Measurements from ENCODE around the gene MAP7. TPM values are rescaled to one million over a fixed set of nuclear protein-coding genes. Genes with fewer than 3 reads are reported as not detected.
A peak's percentile ranks its signal among the peaks of the same experiment; 100 is the strongest.
"Not testable (repeated sequence)": the region's sequence is repeated elsewhere in the genome, so short reads cannot be mapped to it uniquely, and the experiment has no call there.

Gene MAP7
- total and polyA plus RNA-seq, 2 experiments from 2014 or later, result 44.7 to 49.2 TPM

DNA sequence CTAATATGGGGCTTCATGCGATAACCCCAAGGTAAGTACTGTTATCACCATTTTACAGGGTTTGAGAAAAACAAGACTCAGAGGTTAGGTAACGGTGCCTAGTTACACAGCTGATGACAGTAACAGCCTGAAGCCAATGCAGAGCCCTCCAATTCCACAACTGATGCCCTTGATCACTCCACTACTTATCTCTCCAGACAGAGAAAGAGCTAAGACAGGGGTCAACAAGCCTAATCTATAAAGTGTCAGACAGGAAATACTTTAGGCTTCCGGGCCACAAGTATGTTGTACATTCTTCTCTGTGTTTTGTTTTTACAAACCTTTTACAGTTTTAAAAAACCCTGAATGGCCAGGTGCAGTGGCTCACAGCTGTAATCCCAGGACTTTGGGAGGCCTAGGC, 50.9 kb downstream of the MAP7 start (continued):
- no peak for TF ChIP-seq REST (IDR thresholded peaks at IDR 0.05; ENCODE audit: unreplicated experiment)
- TF ChIP-seq POLR2AphosphoS5 (IDR thresholded peaks at IDR 0.05; ENCODE audit: low read depth), result no peak
- TF ChIP-seq NANOG (IDR thresholded peaks at IDR 0.05; ENCODE audit: borderline replicate concordance), result no peak
- no peak for TF ChIP-seq STAT1 (IDR thresholded peaks at IDR 0.05; ENCODE audit: unreplicated experiment)
- TF ChIP-seq JUNB (IDR thresholded peaks at IDR 0.05; ENCODE audit: unreplicated experiment), result no peak
- TF ChIP-seq CREB1 (CRISPR knock-in tag; IDR thresholded peaks at IDR 0.05; ENCODE audit: low read depth), result no peak
- TF ChIP-seq, protein P1, sequence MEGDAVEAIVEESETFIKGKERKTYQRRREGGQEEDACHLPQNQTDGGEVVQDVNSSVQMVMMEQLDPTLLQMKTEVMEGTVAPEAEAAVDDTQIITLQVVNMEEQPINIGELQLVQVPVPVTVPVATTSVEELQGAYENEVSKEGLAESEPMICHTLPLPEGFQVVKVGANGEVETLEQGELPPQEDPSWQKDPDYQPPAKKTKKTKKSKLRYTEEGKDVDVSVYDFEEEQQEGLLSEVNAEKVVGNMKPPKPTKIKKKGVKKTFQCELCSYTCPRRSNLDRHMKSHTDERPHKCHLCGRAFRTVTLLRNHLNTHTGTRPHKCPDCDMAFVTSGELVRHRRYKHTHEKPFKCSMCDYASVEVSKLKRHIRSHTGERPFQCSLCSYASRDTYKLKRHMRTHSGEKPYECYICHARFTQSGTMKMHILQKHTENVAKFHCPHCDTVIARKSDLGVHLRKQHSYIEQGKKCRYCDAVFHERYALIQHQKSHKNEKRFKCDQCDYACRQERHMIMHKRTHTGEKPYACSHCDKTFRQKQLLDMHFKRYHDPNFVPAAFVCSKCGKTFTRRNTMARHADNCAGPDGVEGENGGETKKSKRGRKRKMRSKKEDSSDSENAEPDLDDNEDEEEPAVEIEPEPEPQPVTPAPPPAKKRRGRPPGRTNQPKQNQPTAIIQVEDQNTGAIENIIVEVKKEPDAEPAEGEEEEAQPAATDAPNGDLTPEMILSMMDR (conservative IDR thresholded peaks at IDR 0.05; ENCODE audit: low read depth in 2 of 2), result no peak
- no peak for TF ChIP-seq ZNF331 (CRISPR knock-in tag; IDR thresholded peaks at IDR 0.05; ENCODE audit: low read depth)
- TF ChIP-seq, protein P2, sequence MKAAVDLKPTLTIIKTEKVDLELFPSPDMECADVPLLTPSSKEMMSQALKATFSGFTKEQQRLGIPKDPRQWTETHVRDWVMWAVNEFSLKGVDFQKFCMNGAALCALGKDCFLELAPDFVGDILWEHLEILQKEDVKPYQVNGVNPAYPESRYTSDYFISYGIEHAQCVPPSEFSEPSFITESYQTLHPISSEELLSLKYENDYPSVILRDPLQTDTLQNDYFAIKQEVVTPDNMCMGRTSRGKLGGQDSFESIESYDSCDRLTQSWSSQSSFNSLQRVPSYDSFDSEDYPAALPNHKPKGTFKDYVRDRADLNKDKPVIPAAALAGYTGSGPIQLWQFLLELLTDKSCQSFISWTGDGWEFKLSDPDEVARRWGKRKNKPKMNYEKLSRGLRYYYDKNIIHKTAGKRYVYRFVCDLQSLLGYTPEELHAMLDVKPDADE (IDR thresholded peaks at IDR 0.05), result no peak

GRCh38 chr6:136496449-136496848, 53.8 kb downstream of the MAP7 start:
- H3K4me3 Mint-ChIP-seq; H3K9me3 Mint-ChIP-seq; H3K4me2 ChIP-seq; DNase-seq (ENCODE audit: low spot score); H3K27ac Mint-ChIP-seq; H3K36me3 ChIP-seq (ENCODE audit: insufficient read depth); H3K4me3 ChIP-seq; H2AFZ ChIP-seq; ATAC-seq; H3K36me3 Mint-ChIP-seq (ENCODE audit: low read depth); H3K9me2 ChIP-seq (ENCODE audit: insufficient read depth); H3F3A ChIP-seq (replicated peaks; ENCODE audit: low read depth); H3K27me3 ChIP-seq (ENCODE audit: insufficient read depth); H4K20me1 ChIP-seq (replicated peaks; ENCODE audit: insufficient read depth): not testable (repeated sequence)
- Histone ChIP-seq H3K4me1 (ENCODE audit: insufficient read depth) (peaks cover 65% of the 10 kb centered on the region), H3K79me2 (replicated peaks; ENCODE audit: insufficient read depth) (peaks cover 92% of the 10 kb centered on the region), H3K27ac (ENCODE audit: low read depth) (peak overlapping the region; percentile 73; the same call in 1 of the 2 replicates)
- Mint-ChIP-seq H3K4me1 (peaks cover 77% of the 10 kb centered on the region), H3K27me3 (ENCODE audit: insufficient read depth, low read depth, poor library complexity) (peaks cover 13% of the 10 kb centered on the region)
